ENCODE results near the gene RFC2.

- no peak for TF ChIP-seq POLR2A (IDR thresholded peaks at IDR 0.05)
- TF ChIP-seq CTCF (IDR thresholded peaks at IDR 0.05), result no peak
Observed at GRCh38 chr7:74292757-74293576, 38.8 kb upstream of the RFC2 start.

Measured in right lobe of liver (tissue), 4 donors.